Activated CD8-positive, alpha-beta memory T cell treated with anti-CD3 and anti-CD28 coated beads for 48 hours (primary cell): ENCODE measurements around the gene SMIM35.
"Not testable (repeated sequence)": the region's sequence is repeated elsewhere in the genome, so short reads cannot be mapped to it uniquely, and the experiment has no call there.

Source experiments
- DNase-seq, 3 experiments: peaks; one replicate each; pipeline ENCODE4 v3.0.0-alpha.2; 2020; ENCODE audit warnings: low read depth in 2 of 3, low spot score in 2 of 3

Gene SMIM35

GRCh38 chr11:118082880-118083552, 3.7 kb downstream of the SMIM35 start:
- no peak for DNase-seq

GRCh38 chr11:118081241-118081958, 5.4 kb downstream of the SMIM35 start:
- DNase-seq: no peak

- DNase-seq: no peak
Measured at GRCh38 chr11:118080296-118080695, 6.5 kb downstream of the SMIM35 start.

GRCh38 chr11:118079491-118079890, 7.3 kb downstream of the SMIM35 start:
- no peak for DNase-seq

- no peak for DNase-seq
Measured at GRCh38 chr11:118078911-118079411, 7.8 kb downstream of the SMIM35 start.

GRCh38 chr11:118076754-118077281, 9.9 kb downstream of the SMIM35 start, which contains the start of gene TMPRSS4:
Gene TMPRSS4 (plus strand): TSS chr11:118077078. CDS start chr11:118077303, 225 bp downstream.
- DNase-seq: no peak

GRCh38 chr11:118074785-118075184, 12.0 kb downstream of the SMIM35 start:
- DNase-seq: no peak

- no peak for DNase-seq
Measured at GRCh38 chr11:118074091-118074685, 12.6 kb downstream of the SMIM35 start.

GRCh38 chr11:118073554-118073953, 13.2 kb downstream of the SMIM35 start:
- DNase-seq: no peak

GRCh38 chr11:118071416-118072030, 15.2 kb downstream of the SMIM35 start:
- DNase-seq: no peak

GRCh38 chr11:118068945-118069612, 17.7 kb downstream of the SMIM35 start:
- DNase-seq: no peak

GRCh38 chr11:118068206-118068944, 18.4 kb downstream of the SMIM35 start:
- DNase-seq: no peak

GRCh38 chr11:118067006-118067405, 19.8 kb downstream of the SMIM35 start:
- DNase-seq: no peak

- no peak for DNase-seq
Measured at GRCh38 chr11:118065384-118065783, 21.4 kb downstream of the SMIM35 start.

GRCh38 chr11:118064956-118065355, 21.8 kb downstream of the SMIM35 start:
- DNase-seq: no peak

- not testable (repeated sequence) for DNase-seq
Measured at GRCh38 chr11:118062631-118063030, 24.1 kb downstream of the SMIM35 start.

- not testable (repeated sequence) for DNase-seq
Measured at GRCh38 chr11:118062181-118062580, 24.6 kb downstream of the SMIM35 start.

- DNase-seq: no peak
Measured at GRCh38 chr11:118061586-118062125, 25.1 kb downstream of the SMIM35 start.

- DNase-seq: no peak
Measured at GRCh38 chr11:118060869-118061268, 25.9 kb downstream of the SMIM35 start.
